ENCODE results near the gene PRCD.

Gene PRCD

GRCh38 chr17:76584427-76585032 lies 44.7 kb downstream of the PRCD start:
- no peak for ATAC-seq
- TF ChIP-seq TCF4 (CRISPR knock-in tag; IDR thresholded peaks at IDR 0.05; ENCODE audit: borderline replicate concordance) (no peak), BACH2 (CRISPR knock-in tag; IDR thresholded peaks at IDR 0.05; ENCODE audit: borderline replicate concordance) (no peak), OSR1 (CRISPR knock-in tag; IDR thresholded peaks at IDR 0.05) (no peak), ZNF565 (CRISPR knock-in tag; conservative IDR thresholded peaks at IDR 0.05; ENCODE audit: low read depth) (no peak), ZFP3 (CRISPR knock-in tag; IDR thresholded peaks at IDR 0.05) (no peak), ZFP30 (CRISPR knock-in tag; IDR thresholded peaks at IDR 0.05) (no peak)

GRCh38 chr17:76585033-76585648 lies 45.3 kb downstream of the PRCD start:
- no peak; the same call in 2 of the 3 replicates for ATAC-seq
- TF ChIP-seq TCF4 (CRISPR knock-in tag; IDR thresholded peaks at IDR 0.05; ENCODE audit: borderline replicate concordance) (no peak), TSHZ2 (CRISPR knock-in tag; IDR thresholded peaks at IDR 0.05) (no peak), ISL1 (CRISPR knock-in tag; IDR thresholded peaks at IDR 0.05) (no peak), ZFP3 (CRISPR knock-in tag; IDR thresholded peaks at IDR 0.05) (no peak), POU6F1 (CRISPR knock-in tag; IDR thresholded peaks at IDR 0.05; ENCODE audit: borderline replicate concordance, low read depth) (no peak), ZFP30 (CRISPR knock-in tag; IDR thresholded peaks at IDR 0.05) (no peak), ARNTL (CRISPR knock-in tag; IDR thresholded peaks at IDR 0.05; ENCODE audit: borderline replicate concordance, low read depth) (no peak), ZNF70 (CRISPR knock-in tag; IDR thresholded peaks at IDR 0.05) (no peak), ZNF565 (CRISPR knock-in tag; conservative IDR thresholded peaks at IDR 0.05; ENCODE audit: low read depth) (no peak), CSRNP3 (CRISPR knock-in tag; IDR thresholded peaks at IDR 0.05) (no peak), OSR1 (CRISPR knock-in tag; IDR thresholded peaks at IDR 0.05) (no peak), TOX (CRISPR knock-in tag; IDR thresholded peaks at IDR 0.05; ENCODE audit: borderline replicate concordance) (no peak), PPARA (CRISPR knock-in tag; IDR thresholded peaks at IDR 0.05; ENCODE audit: borderline replicate concordance) (no peak), RARB (CRISPR knock-in tag; IDR thresholded peaks at IDR 0.05) (no peak), SNAI2 (CRISPR knock-in tag; IDR thresholded peaks at IDR 0.05) (no peak), BACH2 (CRISPR knock-in tag; IDR thresholded peaks at IDR 0.05; ENCODE audit: borderline replicate concordance) (no peak), ZNF8 (CRISPR knock-in tag; IDR thresholded peaks at IDR 0.05) (no peak), ZC3H10 (CRISPR knock-in tag; IDR thresholded peaks at IDR 0.05) (no peak), PATZ1 (CRISPR knock-in tag; IDR thresholded peaks at IDR 0.05; ENCODE audit: borderline replicate concordance) (no peak), CSDC2 (CRISPR knock-in tag; IDR thresholded peaks at IDR 0.05) (no peak)
